GM19351 (cell line): ENCODE data around the gene KHDC1L.
"Not testable (repeated sequence)": the region's sequence is repeated elsewhere in the genome, so short reads cannot be mapped to it uniquely, and the experiment has no call there.

Source experiments
- ATAC-seq: cut with Tn5 transposase; IDR thresholded peaks from one replicate; pipeline ENCODE4 v1.9.1; 2021; ENCODE audit warnings: mild to moderate bottlenecking, moderate library complexity; ENCODE audit not compliant: unreplicated experiment

KHDC1L gene, protein sequence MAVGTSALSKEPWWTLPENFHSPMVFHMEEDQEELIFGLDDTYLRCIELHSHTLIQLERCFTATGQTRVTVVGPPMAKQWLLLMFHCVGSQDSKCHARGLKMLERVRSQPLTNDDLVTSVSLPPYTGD

DNA sequence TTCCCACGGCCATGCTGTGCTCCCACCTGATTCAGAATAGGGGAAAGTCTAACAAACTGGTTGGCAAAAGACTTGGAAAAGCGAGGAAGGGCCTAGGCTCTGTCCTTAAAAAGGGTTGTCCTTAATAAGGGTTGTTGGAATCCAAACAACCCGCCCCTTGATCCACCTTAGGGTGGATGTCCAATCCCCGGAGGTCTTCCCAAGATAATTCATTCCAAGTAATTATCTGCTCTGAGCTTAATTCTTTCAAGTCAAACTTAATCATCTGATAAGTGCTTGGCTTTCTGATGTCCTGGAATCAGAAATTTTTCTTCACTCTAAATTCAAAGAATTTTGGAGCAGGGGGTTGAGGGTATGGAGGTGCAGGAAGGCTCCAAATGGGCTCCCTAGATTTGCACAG is at the start of gene KHDC1L:
TSS of gene KHDC1L (minus strand) at position 101 of the 400 bp plus-strand sequence. CDS start at position 13, 88 bp downstream.
- no peak for ATAC-seq

DNA sequence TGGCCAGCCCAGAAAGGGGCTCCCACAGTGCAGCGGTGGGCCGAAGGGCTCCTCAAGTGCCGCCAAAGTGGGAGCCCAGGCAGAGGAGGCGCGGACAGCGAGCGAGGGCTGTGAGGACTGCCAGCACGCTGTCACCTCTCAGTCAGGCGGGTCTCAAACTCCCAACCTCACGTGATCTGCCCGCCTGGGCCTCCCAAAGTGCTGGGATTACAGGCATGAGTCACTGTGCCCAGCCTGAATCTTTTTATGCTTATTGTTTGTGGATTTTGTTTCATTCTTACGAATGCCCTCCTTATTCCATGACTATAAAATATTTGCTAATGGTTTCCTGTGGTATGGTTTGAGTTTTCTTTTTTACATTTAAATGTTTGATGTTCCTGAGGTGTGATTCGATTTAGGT is 44.0 kb upstream of the KHDC1L start:
- not testable (repeated sequence) for ATAC-seq

DNA sequence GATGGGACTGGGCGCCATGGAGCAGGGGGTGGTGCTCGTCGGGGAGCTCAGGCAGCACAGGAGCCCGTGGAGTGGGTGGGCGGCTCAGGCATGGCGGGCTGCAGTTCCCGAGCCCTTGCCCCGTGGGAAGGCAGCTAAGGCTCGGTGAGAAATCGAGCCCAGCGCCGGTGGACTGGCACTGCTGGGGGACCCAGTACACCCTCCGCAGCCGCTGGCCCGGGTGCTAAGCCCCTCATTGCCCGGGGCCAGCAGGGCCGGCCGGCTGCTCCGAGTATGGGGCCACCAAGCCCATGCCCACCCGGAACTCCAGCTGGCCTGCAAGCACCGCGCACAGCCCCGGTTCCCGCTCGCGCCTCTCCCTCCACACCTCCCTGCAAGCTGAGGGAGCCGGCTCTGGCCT is 43.6 kb upstream of the KHDC1L start:
- not testable (repeated sequence) for ATAC-seq

GRCh38 chr6:73264446-73264845 is 39.1 kb upstream of the KHDC1L start:
- ATAC-seq: no peak

GRCh38 chr6:73263570-73263909 is 38.2 kb upstream of the KHDC1L start:
- peak; percentile 1 for ATAC-seq

- peak; percentile 89 for ATAC-seq
These were observed 37.6 kb upstream of the KHDC1L start, which contains the start of gene KHDC1 for GRCh38 chr6:73262671-73263569. Gene KHDC1 (minus strand): TSS chr6:73263196. CDS start chr6:73242517, 20,679 bp downstream.

DNA sequence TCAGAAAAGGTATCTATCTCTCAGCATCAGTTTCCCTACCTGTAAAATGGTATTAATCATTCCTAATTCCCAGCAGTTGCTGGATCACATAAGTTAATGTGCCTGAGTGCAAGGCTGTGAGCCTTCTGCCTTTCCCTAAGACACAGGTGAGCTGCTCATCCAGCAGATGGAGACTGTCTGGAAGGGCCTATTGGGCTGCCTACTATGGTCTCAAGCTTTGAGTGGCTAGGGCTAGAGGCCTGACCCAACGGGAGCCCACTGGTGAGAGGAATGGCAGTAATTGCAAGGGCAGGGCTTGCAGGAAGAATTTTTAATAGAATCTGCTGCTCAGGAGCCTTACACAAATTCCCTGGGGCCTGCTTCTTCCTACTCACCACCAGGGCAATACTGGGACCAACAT is 33.4 kb upstream of the KHDC1L start:
- no peak for ATAC-seq

DNA sequence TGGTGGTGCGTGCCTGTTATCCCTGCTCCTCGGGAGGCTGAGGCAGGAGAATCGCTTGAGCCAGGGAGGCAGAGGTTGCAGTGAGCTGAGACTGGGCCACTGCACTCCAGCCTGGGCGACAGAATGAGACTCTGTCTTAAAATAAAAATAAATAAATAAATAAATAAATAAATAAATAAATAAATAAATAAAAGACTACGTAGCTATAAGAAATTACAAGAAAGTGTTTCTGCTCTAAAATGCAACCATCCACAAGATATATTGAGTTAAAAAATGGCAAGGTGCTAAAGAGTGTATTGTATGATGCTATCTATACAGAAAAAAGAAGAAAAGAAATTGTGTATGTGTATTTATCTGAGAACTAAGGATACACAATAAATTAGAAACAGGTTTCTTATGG is 29.0 kb upstream of the KHDC1L start:
- ATAC-seq: not testable (repeated sequence)

GRCh38 chr6:73252703-73253102 is 27.4 kb upstream of the KHDC1L start:
- no peak for ATAC-seq

DNA sequence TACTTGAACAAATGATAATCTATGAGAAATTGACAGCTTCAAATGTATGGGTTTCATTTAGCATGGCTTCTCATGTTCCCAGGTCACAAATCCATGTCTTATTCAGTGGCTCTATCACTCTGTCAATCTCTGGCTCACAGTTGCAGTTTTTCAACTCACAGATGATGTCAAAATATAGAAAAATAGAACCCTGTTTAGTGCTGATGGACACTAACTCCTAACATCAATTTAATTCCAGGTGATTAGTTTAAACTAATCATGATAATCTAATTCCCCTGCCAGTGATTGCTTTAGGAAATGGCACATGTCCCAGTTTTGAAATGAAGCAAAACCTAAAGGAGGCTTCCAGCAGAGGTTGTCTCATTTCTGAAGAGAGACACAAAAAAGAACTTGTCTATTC is 24.7 kb upstream of the KHDC1L start:
- no peak for ATAC-seq

DNA sequence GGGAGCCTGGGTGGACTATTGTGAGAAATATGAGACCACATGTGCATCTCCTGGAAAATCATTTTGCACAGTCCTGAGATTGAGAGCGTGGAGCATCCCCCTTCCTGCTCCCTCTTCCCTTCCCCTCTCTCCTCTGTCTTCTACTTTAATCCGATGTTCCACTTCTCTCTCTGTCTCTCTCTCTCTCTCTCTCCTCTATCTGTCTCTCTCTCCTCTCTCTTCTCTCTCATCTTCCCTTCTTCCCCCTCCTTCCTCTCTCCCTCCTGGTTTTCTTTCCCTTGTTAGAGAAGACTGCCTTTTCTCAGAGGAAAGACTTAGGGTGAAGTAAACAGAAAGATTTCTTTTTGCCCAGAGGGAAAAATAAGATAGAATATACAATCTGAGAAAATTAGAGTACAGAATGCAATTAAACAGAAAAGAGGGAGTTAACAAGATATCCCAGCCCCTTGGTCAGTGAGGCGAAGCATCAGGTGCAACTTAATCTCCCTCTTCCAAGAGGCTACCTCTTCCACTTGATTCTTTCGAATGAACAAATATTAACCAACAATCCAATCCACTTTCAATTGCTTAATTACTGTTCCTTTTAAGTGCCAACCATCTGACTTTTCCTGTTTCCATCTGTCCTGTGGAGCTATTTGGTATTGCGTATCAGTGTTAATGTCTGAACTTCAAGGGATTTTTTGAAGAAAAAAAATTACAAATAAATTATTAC is 23.1 kb upstream of the KHDC1L start:
- no peak for ATAC-seq

DNA sequence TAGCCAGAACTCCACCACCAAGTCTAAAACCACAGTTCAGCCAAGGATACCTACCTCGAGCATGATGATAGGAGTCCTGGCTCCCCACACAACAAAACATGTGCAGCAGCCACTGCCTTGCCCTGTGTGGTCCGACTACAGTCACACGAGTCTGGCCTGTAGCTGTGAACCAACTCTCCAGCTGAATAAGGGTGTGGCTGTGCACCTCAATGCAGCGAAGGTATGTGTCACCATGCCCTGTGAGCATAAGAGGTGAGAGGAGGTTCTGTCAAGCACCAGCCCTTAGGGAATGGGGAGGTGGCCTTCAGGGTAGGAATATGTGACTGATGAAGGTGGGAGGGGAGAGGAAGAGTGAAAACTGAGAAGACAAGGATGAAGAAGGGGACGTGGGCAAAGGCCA is 16.7 kb upstream of the KHDC1L start:
- ATAC-seq: no peak

GRCh38 chr6:73240730-73241129 is 15.4 kb upstream of the KHDC1L start:
- ATAC-seq: no peak

DNA sequence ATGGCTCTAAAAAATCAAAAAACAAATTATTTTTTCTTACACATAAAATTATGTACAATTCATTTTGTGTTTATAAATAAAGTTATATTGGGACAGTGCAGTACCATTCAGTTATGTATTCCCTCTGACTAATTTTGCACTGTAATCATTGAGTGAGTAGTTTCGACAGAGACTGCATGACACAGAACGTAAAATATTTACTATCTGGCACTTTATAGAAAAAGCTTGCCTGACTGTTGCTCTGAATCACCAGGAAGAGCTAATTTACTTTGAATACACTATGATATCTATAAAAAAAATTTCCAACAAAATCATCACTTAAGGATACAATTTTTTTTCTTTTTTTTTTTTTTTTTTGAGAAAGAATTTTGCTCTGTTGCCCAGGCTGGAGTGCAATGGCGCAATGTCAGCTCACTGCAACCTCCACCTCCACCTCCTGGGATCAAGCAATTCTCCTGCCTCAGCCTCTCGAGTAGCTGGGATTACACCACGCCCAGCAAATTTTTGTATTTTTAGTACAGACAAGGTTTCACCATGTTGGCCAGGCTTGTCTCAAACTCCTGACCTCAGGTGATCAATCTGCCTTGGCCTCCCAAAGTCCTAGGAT is 11.0 kb upstream of the KHDC1L start:
- ATAC-seq: no peak

DNA sequence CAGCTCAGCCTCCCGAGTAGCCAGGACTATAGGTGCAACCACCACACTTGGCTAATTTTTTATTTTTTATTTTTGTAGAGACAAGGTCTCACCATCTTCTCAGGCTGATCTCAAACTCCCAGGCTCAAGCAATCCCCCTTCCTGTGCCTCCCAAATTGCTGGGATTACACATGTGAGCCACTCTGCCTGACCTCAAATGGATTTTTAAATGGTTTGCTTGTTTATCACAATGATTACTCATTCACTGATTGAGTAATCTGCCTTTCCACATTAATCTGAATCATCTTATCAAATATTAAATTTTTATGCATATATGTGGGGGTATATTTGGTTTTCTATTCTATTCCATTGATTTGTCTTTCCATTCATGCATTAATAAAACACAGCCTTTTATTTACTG is 9.4 kb upstream of the KHDC1L start:
- no peak for ATAC-seq

- not testable (repeated sequence) for ATAC-seq
These were observed 8.7 kb upstream of the KHDC1L start for GRCh38 chr6:73233971-73234370.

DNA sequence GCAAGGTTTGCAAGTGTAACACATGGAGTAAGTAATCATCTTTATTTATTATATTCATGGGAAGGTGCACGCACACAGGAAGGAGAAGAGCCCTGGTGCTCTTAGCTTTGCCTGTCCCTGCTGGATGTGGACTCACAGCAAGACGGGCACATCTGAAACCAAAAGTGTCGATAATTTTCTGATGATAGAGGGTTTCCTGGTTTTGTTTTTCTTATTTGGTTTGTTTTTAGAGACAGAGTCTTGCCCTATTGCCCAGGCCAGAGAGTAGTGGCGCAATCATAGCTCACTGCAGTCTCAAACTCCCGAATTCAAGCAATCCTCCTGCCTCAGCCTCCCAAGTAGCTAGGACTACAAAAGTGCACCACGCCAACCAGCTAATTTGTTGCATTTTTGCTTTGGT is 7.8 kb upstream of the KHDC1L start:
- no peak for ATAC-seq

DNA sequence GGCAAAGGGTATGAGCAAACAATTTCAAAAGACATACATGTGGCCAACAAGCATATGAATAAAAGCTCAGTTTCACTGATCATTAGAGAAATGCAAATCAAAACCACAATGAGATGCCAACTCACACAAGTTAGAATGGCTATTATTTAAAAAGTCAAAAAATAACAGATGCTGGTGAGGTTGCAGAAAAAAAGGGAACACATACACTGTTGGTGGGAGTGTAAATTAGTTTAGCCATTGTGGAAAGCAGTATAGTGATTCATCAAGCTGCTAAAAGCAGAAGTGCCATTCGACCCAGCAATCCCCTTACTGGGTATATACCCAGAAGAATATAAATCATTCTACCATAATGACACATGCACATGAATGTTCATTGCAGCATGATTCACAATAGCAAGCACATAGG is 6.7 kb upstream of the KHDC1L start:
- ATAC-seq: no peak

DNA sequence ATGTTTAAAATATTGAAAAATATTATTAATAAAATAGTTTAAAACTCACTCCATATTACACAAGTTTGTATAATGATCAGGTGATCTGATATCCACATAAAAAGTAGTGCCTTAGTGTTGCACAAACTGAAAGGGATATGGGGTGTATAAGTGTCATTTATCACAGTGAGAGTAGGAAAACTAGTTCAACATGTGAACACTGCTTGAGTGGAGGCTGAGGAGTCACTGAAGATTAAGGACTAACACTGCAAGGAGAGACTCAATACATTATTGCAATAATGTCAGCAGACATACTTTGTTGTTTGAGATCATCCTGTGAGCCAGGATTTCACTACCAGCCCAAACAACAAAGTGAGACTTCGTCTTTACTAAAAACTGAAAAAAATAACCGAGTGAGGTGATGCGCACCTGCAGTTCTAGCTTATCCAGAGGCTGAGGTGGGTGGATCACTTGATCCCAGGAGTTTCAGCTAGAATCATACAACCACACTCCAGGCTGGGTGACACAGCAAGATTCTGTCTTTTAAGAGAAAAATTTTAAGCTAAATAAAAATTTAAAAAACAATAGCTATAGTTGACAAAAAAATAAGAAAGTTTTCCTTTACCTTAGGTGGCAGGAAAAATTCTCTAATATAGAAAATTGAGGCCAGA is 2.4 kb upstream of the KHDC1L start:
- ATAC-seq: no peak

GRCh38 chr6:73216859-73217258 is 8.4 kb downstream of the KHDC1L start:
- ATAC-seq: no peak

DNA sequence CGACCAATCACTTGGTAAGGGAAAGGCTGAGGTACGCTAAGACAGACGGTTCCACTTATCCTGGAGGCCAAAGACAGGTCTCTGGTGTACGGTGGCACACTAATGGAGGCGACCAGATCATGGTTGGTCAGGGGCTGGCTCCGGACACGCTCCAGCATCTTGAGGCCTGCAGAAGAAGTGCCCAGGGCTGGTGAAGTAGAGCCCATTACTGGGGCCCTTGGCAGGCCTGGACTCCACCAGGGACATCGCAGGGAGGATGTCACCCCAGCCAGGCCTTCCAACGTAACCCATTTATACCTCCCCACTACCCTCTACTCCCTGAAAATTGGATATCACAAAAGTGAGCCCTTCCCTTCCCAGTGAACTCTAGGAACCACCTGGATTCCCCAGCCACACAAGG is 16.2 kb downstream of the KHDC1L start:
- ATAC-seq: no peak
